ENCODE measurements around the gene OTOGL.
"Not testable (repeated sequence)": the region's sequence is repeated elsewhere in the genome, so short reads cannot be mapped to it uniquely, and the experiment has no call there.

Gene OTOGL

DNA sequence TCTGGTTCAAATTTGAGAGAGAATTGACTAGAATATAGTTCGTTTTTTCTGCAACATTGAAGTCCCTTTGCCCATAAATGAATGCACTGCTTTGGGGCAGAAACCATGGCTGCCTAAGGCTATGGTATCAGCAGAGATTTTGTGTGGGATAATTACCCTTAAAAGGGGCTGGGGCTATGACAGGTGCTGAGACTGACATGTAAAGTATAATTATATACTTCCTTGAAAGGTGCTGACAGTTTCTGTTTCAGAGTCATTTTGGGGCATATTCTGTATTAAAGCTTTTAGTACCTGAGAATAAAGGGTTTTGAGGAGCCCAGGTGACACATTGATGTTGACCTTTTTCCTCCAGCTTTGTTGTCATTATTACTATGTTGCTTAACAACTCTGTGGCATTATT is 194.4 kb downstream of the OTOGL start:
- Mint-ChIP-seq H3K36me3 (no peaks in the 10 kb centered on the region), H3K4me3 (no peak overlapping the region), H3K4me1 (no peaks in the 10 kb centered on the region), H3K27ac (no peak overlapping the region), H3K9me3 (no peaks in the 10 kb centered on the region)
- ATAC-seq: no peak
- no peak for DNase-seq (ENCODE audit: low spot score in 2 of 2)

DNA sequence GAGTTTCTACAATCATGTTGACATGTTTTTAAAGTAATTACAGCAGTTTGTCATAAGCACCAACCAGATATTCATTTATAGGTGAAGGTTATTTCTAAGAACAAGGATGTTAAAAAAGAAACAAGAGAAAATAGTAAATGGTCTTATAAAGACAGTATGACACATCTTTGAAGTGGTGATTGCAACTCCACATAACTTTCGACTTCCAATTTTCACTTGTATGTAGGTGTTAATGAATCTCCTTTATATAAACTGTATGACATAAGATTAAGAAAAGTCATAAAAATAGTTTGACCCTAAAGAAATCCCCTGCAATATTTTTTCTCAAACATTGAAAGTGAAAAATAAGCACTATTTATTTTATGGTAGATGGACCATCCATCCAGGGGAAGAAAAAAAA is 199.9 kb downstream of the OTOGL start:
- no peaks in the 10 kb centered on the region for H3K4me1 Mint-ChIP-seq
- DNase-seq (ENCODE audit: low spot score in 2 of 2) (no peak), ATAC-seq (no peak)

DNA sequence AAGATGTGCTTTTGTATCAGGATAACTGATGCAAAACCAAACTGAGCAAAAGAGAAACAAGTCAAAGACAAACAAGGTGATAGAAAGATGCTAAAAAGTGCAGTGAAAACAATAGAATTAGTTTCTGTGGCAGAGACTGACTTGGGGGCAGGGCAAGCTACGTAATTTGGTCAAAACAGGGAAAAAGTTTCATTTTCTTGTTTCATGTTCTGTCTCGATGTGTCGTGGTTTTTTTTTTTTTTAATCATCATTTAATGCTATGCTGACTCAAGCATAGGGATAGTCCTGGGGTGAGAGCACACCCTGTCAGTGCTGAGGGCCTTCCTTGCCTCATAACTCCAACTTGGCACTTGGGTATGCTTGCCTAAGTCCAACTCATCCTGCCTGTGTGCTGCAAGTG is 200.6 kb downstream of the OTOGL start:
- peak; percentile 68 for ATAC-seq
- DNase-seq (ENCODE audit: low spot score in 2 of 2): no peak
- Mint-ChIP-seq H3K9me3 (no peaks in the 10 kb centered on the region), H3K27ac (no peak overlapping the region), H3K4me1 (no peaks in the 10 kb centered on the region), H3K4me3 (no peak overlapping the region), H3K36me3 (no peaks in the 10 kb centered on the region)

More for the DNA sequence above, 199.9 kb downstream of the OTOGL start:
- H3K4me3 Mint-ChIP-seq: no peak overlapping the region
- H3K36me3 Mint-ChIP-seq: no peaks in the 10 kb centered on the region
- no peaks in the 10 kb centered on the region for H3K9me3 Mint-ChIP-seq
- no peak overlapping the region for H3K27ac Mint-ChIP-seq

DNA sequence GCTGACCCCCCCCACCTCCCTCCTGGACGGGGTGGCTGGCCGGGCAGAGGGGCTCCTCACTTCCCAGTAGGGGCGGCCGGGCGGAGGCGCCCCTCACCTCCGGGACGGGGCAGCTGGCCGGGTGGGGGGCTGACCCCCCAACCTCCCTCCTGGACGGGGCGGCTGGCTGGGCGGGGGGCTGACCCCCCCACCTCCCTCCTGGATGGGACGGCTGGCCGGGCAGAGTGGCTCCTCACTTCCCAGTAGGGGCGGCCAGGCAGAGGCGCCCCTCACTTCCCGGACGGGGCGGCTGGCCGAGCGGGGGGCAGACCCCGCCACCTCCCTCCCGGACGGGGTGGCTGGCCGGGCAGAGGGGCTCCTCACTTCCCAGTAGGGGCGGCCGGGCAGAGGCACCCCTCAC is 208.1 kb downstream of the OTOGL start:
- H3K4me1 Mint-ChIP-seq; H3K9me3 Mint-ChIP-seq; ATAC-seq; H3K4me3 Mint-ChIP-seq; H3K36me3 Mint-ChIP-seq; DNase-seq (ENCODE audit: low spot score in 2 of 2); H3K27ac Mint-ChIP-seq: not testable (repeated sequence)

DNA sequence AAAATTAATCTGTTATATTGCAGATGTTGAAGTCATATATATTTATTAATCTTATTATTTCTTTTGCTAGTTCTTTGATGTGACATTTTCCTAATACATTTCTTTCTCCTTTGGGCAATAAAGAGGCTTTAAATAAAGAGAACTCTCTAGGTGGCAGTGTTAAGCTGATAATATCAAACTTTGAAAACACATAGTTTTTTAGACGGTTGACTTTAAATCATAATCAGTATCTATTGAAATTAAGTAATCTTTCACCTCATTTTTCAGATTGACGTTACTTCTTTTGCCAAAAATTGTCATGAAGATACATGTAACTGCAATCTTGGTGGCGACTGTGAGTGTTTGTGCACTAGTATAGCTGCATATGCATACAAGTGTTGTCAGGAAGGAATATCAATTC is 213.9 kb downstream of the OTOGL start:
- no peak for DNase-seq (ENCODE audit: low spot score in 2 of 2)
- Mint-ChIP-seq H3K4me1 (no peaks in the 10 kb centered on the region), H3K27ac (no peak overlapping the region), H3K4me3 (no peak overlapping the region), H3K36me3 (no peaks in the 10 kb centered on the region), H3K9me3 (no peaks in the 10 kb centered on the region)
- ATAC-seq: no peak

DNA sequence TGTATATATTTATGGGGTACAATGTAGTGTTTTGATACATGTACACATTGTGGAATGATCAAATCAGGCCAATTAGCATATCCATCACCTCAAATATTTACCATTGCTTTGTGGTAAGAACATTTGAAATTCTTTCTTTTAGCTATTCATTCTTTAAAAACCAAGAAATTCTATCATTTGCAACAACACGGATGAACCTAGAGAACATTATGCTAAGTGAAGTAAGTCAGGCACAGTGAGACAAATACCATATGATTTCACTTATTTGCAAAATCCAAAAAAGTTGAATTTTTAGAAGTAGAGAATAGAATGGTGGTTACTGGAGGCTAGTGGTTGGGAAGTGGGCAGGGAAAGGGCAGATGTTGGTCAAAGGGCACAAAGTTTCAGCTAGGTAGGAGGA is 215.4 kb downstream of the OTOGL start:
- no peaks in the 10 kb centered on the region for H3K9me3 Mint-ChIP-seq
- no peak overlapping the region for H3K27ac Mint-ChIP-seq
- DNase-seq (ENCODE audit: low spot score in 2 of 2) (no peak), ATAC-seq (no peak)
- no peak overlapping the region for H3K4me3 Mint-ChIP-seq
- no peaks in the 10 kb centered on the region for H3K36me3 Mint-ChIP-seq
- no peaks in the 10 kb centered on the region for H3K4me1 Mint-ChIP-seq

DNA sequence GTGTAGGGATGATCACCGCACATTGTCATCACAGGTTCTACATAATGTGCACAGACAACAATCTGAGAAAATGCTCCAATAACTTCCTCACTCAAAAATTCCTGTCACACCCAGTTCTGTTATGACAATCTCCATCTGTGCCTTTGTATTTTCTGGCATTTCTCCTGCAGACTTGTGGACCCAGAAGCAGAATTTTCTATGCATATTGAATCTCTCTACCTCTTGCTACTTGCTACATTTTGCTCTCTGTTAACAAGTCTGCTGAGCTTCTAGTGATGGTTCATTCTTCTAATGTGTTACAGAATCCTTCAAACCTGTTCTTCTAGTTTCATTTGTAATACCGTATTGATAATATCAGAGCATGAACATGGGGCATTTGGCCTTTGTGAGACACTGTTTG is 216.9 kb downstream of the OTOGL start:
- H3K4me1 Mint-ChIP-seq: no peaks in the 10 kb centered on the region
- no peaks in the 10 kb centered on the region for H3K9me3 Mint-ChIP-seq
- H3K27ac Mint-ChIP-seq: no peak overlapping the region
- DNase-seq (ENCODE audit: low spot score in 2 of 2): no peak
- ATAC-seq: no peak
- H3K4me3 Mint-ChIP-seq: no peak overlapping the region
- H3K36me3 Mint-ChIP-seq: no peaks in the 10 kb centered on the region

DNA sequence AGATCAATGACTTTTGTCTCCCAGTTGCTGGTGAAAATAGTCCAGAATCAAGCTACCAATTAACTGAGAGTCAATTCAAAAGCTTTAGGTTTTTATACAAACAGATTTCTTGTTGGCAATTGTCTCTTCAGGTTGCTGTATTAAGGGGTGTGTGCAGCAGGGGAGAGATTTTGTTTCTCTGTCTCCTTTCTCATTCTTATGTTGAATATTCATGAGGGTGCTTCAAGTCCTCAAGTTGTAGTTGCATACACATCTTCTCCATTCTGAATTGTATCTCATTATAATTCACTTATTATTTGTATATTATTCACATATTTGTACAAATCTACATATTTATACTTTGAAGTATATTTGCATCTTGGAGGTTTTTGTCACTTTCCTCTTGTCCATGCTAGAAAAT is 218.0 kb downstream of the OTOGL start:
- Mint-ChIP-seq H3K36me3 (no peaks in the 10 kb centered on the region), H3K9me3 (no peaks in the 10 kb centered on the region), H3K4me3 (no peak overlapping the region), H3K4me1 (no peaks in the 10 kb centered on the region), H3K27ac (no peak overlapping the region)
- DNase-seq (ENCODE audit: low spot score in 2 of 2) (no peak), ATAC-seq (no peak)

DNA sequence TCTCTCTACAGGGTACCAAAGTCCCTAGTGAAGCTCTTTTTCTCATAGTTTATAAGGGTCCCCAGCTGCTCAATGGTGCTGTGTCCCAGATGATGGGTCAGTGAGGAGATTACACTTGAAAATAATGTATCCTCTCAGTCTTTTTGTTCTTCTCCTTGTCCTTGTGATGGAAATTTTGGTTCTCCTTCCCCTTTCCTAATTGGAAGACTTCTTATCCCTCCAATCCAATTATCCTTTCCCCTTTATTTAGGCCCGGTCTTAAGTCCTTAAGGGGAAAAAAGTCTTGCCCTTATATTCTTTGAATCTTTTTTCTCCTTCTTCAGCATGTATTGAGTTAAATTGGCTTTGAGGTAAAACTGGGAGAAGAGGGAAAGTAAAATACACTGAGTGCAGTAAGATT is 218.6 kb downstream of the OTOGL start:
- no peak overlapping the region for H3K27ac Mint-ChIP-seq
- no peaks in the 10 kb centered on the region for H3K9me3 Mint-ChIP-seq

DNA sequence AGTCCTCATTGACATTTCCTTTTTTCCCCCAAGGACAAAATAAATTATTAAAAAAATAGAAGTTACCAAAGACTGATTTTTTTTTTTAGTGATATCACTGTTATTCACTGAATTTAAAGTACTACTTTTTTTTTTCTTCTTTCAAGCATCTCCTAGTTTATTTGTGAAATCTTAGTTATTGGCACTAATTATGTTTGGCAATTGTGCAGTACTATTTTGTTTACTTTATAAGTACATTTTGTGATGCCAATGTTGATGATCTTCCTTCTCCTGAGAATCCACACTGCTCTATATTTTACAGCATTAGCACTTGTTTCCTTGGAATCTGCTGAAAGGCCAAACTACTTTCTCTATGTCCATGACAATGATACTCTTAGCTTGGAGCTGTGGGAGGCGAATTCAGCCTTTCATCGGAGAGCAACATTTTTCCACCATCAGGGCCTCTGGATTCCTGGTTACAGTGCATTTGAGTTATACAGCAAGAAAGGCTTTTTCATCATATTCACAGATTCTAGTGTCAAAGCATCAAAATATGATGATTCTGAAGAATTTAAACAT is 220.9 kb downstream of the OTOGL start:
- H3K4me1 Mint-ChIP-seq: no peaks in the 10 kb centered on the region
- no peaks in the 10 kb centered on the region for H3K36me3 Mint-ChIP-seq
- H3K9me3 Mint-ChIP-seq: no peaks in the 10 kb centered on the region
- H3K27ac Mint-ChIP-seq: no peak overlapping the region
- DNase-seq (ENCODE audit: low spot score in 2 of 2): no peak
- H3K4me3 Mint-ChIP-seq: no peak overlapping the region
- no peak for ATAC-seq

More for the DNA sequence above, 218.6 kb downstream of the OTOGL start:
- ATAC-seq: no peak
- no peaks in the 10 kb centered on the region for H3K36me3 Mint-ChIP-seq
- no peak for DNase-seq (ENCODE audit: low spot score in 2 of 2)
- H3K4me3 Mint-ChIP-seq: no peak overlapping the region
- no peaks in the 10 kb centered on the region for H3K4me1 Mint-ChIP-seq

DNA sequence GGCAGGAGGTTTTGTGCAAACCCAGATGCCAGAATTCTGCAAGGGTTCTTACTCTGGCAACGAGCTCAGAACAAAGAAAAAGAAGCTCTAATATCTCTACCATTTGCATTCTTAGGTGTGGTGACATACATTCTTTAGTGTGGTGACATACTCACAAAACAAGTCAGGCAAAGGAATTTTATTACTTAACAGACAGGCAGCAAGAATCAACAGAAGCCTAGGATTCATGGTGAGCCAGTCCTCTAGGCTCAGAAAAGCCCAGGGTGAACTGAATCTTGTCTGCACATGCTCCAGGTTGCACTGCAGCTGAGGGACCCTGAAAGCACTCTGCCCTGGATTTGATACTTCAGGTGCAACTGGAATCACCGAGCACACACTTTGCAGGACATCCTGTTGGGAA is 222.3 kb downstream of the OTOGL start:
- Mint-ChIP-seq H3K27ac (no peak overlapping the region), H3K9me3 (no peaks in the 10 kb centered on the region), H3K4me1 (no peaks in the 10 kb centered on the region), H3K36me3 (no peaks in the 10 kb centered on the region), H3K4me3 (no peak overlapping the region)
- DNase-seq (ENCODE audit: low spot score in 2 of 2) (no peak), ATAC-seq (peak; percentile 21)

DNA sequence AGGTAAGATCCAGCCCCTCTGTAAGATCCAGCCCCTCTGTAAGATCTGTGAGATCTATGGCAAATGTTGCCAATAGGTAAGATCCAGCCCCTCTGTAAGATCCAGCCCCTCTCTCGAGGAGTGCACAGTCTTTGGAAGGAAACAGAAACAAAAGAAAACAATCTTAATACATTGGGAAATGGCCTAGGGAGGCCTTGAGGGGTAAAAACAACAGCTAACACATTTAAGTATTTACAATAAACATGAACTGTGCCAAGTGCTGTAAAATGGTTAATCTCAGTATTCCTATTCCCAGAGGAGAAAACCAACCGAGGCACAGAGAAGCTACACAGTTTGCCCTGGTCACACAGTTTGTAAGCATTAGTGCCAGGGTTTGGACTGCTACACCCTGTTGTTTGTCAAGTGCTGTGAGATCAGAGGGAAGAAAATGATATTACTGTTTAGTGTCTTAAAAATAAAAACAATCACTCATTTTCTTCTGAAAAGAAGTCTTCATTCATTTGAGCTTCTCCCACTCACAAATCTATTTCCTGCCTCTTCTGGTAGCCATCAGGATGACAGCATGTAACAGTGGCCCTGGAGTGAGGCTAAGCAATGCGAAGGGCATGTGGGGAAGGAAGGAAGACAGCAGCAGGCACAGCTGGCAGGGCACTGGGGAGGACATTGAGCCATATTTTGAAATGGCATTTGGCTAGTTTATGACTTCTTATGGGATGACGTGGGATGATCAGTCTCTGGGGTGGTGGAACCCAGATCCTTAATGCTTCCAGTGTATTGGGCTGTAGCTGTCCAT is 226.0 kb downstream of the OTOGL start:
- H3K4me3 Mint-ChIP-seq: no peak overlapping the region
- H3K27ac Mint-ChIP-seq: no peak overlapping the region
- no peaks in the 10 kb centered on the region for H3K9me3 Mint-ChIP-seq
- DNase-seq (ENCODE audit: low spot score in 2 of 2) (no peak), ATAC-seq (peak; percentile 31)
- H3K4me1 Mint-ChIP-seq: no peaks in the 10 kb centered on the region
- H3K36me3 Mint-ChIP-seq: no peaks in the 10 kb centered on the region

DNA sequence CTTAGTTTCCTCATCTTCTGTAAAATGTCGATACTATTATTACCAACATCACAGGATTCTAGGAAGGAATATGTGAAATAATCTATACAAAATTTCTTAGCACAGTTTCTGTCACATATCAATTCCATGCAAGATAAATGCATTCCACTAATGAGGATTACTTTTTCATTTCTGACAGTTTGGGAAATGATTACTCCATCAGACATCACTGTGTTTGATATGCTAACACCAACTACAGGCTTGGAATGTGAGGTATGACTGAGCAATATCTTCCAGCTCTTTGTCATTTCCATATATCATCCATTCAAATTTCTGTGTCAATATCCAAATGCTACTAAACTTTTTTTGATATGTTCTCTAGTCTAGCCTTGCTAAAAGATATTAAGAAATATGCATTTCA is 233.5 kb downstream of the OTOGL start:
- no peak overlapping the region for H3K27ac Mint-ChIP-seq
- H3K4me3 Mint-ChIP-seq: no peak overlapping the region
- H3K36me3 Mint-ChIP-seq: no peaks in the 10 kb centered on the region
- no peak for DNase-seq (ENCODE audit: low spot score in 2 of 2)
- H3K9me3 Mint-ChIP-seq: peaks cover 2% of the 10 kb centered on the region
- H3K4me1 Mint-ChIP-seq: no peaks in the 10 kb centered on the region
- ATAC-seq: no peak

DNA sequence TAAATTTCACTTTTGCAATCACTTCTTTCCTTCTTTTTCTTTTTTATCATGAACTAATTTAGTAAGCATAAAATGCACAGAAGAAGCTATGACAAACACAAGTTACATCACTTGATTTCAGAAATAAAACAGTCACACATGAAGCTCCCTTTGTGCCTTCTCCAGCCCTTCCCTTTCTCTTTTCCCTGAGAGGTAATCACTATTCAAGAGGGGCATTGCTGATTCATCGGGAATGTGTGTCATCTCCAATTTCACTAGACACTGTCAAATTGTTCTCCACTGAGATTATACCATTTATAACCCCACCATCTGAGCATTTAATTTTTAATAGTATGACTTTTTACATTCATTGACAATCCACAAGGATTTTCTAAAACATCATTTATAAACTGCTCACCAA is 253.1 kb downstream of the OTOGL start:
- no peak for ATAC-seq
- Mint-ChIP-seq H3K27ac (no peak overlapping the region), H3K9me3 (peaks cover 8% of the 10 kb centered on the region), H3K4me1 (no peaks in the 10 kb centered on the region), H3K4me3 (no peak overlapping the region), H3K36me3 (no peaks in the 10 kb centered on the region)
- no peak for DNase-seq (ENCODE audit: low spot score in 2 of 2)

DNA sequence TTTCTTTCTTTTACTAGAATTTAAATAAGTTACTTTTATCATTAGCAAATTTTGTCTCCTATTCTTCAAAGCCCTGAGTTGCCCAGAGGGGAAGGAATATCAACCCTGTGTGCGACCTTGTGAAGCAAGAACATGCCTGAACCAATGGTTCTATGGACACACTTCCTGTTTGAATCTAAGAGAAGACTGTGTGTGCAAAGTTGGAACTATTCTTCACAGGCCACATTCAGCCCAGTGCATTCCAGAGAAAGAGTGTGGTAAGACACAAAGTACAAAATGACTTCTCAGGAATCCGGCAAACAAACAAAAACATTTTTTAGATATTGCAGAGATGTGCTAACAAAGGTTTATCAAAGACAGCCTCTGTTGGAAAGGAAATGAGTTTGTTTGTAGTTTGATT is 253.9 kb downstream of the OTOGL start:
- peaks cover 8% of the 10 kb centered on the region for H3K9me3 Mint-ChIP-seq
- ATAC-seq (no peak), DNase-seq (ENCODE audit: low spot score in 2 of 2) (no peak)
- no peak overlapping the region for H3K27ac Mint-ChIP-seq
- H3K4me1 Mint-ChIP-seq: no peaks in the 10 kb centered on the region
- H3K36me3 Mint-ChIP-seq: no peaks in the 10 kb centered on the region
- H3K4me3 Mint-ChIP-seq: no peak overlapping the region

DNA sequence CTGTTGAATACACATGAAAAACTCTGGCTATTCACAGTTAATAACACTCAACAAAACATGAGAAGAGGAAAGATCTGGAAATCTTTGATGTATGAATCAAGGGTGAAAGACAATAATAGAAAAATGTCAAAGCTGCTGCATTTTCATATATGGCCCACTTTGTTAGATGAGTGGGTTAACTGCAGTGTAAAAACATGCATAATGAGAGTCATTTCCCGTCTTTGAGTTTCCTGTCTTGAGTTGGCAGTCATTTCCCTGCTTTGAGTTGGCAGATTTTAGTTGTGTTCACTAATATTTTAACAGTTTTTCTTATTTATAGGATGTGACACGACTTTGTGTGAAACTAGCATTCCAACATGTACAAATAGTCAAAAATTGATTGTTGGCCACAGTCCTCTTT is 256.8 kb downstream of the OTOGL start:
- DNase-seq (ENCODE audit: low spot score in 2 of 2) (no peak), ATAC-seq (no peak)
- H3K27ac Mint-ChIP-seq: no peak overlapping the region
- no peaks in the 10 kb centered on the region for H3K9me3 Mint-ChIP-seq
- H3K4me1 Mint-ChIP-seq: no peaks in the 10 kb centered on the region
- H3K36me3 Mint-ChIP-seq: no peaks in the 10 kb centered on the region
- H3K4me3 Mint-ChIP-seq: no peak overlapping the region

Measured in stimulated activated effector memory CD8-positive, alpha-beta T cell treated with anti-CD3 and anti-CD28 coated beads, Interleukin-12 subunit alpha, Interleukin-12 subunit beta, amount 100 ng/mL, for 72 hours (primary cell).